SK-N-DZ (cell line): Measurements from ENCODE around the gene PDE6H.
A peak's percentile ranks its signal among the peaks of the same experiment; 100 is the strongest.

Source experiments
- DNase-seq: peaks from one replicate; pipeline ENCODE4 v3.0.0-alpha.2; 2015; ENCODE audit warnings: low spot score

Gene PDE6H

GRCh38 chr12:14974633-14975032 lies 1.8 kb downstream of the PDE6H start:
- DNase-seq = no peak

- DNase-seq = no peak
Measured at GRCh38 chr12:14975457-14975856, 2.6 kb downstream of the PDE6H start.

GRCh38 chr12:14976658-14977057 lies 3.8 kb downstream of the PDE6H start:
- DNase-seq = no peak

DNA sequence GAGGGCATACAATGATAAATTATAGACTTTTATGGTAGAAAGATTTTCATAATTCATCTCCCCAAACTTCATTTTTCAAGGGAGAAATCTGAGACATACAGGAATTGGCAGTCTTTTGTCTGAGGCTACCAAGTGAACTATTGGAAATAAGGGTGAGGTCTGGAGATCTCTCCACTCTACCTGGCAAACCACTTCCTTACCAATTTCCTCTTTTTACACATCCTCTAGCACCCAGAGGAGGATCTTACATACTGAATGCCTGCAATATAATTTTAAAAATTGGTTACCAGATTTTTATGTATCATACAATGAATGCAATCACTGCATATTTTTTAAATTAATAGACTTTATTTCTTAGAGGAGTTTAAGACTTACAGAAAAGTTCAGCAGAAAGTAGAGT lies 6.6 kb downstream of the PDE6H start:
- no peak for DNase-seq

DNA sequence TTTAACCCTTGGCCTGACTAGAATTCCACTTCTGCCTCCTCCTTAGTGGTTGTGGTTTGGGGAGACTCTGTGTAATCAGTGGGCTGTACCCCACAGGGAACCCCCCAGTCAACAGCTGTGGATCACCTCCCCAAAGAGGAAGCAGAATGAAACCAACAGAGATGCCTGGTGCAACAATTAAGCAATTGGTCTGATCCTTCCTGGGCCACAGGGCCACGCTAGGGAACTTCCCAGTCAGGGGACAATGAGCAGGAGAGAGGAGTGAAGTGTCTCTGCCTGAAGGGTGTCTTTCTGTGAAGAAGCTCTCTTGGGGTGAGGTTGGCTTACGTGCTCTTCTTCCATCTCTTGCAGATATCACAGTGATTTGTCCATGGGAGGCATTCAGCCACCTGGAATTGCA lies 8.2 kb downstream of the PDE6H start:
- no peak for DNase-seq

- DNase-seq = no peak
Measured at GRCh38 chr12:14982562-14982961, 9.7 kb downstream of the PDE6H start.

DNA sequence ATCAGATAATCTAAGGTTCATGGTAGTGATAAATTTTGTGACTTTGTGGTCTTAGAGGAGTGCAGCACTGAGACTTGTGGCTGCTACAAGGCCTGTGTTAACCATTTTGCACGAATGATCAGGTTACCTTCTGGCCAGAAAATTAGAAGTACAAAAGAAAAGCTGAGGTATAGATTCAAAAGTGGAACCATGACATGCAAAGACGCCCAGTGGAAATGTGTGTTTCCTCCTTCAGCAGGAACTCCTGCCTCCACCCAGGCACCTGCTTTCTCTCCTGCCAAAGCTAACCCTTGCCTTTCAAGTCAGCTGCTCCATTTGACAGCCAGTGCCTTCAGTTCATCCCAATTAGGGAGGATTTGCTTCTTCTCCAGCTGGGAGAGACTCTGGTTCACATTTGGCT lies 10.1 kb downstream of the PDE6H start:
- no peak for DNase-seq

DNA sequence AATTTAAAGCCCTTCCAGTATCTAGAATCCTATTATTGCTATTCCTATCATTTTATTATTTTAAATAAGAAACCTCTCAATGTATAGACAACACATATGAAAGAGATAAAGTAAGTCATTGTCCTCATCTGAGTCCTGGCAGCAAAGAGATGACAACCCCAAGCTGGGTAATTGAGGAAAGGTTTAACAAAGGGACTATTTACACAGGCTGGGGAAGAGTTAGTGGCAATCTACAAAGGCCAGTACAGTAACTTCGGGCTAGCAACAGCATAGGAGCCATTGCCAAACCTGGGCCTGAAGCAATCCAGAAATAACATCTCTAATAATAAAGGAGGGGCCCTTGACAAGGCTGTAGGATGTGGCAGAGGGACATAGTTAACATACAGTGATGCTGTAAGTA lies 11.2 kb downstream of the PDE6H start:
- DNase-seq = no peak

DNA sequence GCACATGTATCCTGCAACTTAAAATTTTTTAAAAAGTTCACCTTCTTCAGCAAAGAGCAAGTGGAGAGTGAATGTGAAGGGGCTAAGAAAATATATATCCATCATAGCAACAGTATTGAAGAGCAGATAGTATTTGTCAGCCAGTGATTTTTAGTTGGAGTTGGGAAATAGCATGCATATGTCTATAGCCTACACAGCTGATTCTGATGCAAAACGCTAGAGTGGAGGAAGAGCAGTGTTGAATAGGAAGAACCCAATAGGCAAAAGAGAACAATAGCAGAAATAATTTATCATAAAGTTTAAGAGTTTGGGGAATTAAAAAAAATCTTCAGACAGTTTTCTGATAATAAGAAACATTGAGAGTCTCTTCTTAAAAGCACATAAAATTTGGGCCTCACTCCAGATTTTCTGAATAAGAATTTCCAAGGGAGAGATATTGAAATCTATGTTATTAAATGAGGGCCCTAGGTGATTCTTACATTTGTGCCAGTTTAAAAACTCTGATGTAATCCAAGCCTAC lies 12.0 kb downstream of the PDE6H start:
- no peak for DNase-seq

GRCh38 chr12:14986449-14986848 lies 13.6 kb downstream of the PDE6H start:
- no peak for DNase-seq

GRCh38 chr12:14988035-14988434 lies 15.2 kb downstream of the PDE6H start:
- no peak for DNase-seq

- no peak for DNase-seq
Measured at GRCh38 chr12:14989790-14990189, 16.9 kb downstream of the PDE6H start.

DNA sequence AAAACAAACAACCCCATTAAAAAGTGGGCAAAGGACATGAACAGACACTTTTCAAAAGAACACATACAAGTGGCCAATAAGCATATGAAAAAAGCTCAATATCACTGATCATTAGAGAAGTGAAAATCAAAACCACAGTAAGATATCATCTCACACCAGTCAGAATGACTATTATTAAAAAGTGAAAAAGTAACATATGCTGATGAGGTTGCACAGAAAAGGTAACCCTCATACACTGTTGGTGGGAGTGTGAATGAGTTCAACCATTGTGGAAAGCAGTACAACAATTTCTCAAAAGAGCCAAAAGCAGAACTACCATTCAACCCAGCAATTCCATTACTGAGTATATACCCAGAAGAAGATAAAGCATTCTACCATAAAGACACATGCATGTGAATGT lies 18.2 kb downstream of the PDE6H start:
- no peak for DNase-seq

- no peak for DNase-seq
Measured at GRCh38 chr12:14992673-14993072, 19.8 kb downstream of the PDE6H start.

GRCh38 chr12:14993117-14993516 lies 20.3 kb downstream of the PDE6H start:
- DNase-seq = no peak

GRCh38 chr12:14993537-14994266 lies 20.9 kb downstream of the PDE6H start:
- DNase-seq = peak; percentile 34

DNA sequence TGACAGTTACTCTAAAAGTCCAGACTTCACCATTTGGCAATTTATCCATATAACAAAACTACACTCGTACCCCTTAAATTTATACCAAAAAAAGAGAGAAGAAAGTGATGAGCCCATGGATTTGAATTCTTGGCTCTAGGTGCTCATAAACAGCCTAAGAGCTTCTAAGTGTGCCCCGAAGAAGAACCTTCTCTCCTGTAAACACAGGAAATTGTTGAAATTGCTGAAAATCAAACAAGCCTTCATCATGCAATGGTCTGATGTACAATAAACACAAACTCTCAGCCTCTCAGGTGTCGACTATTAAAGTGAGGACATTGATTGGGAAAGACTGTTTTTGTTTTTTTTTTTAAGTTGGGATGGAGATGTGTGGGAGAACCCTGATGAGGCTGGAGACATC lies 21.8 kb downstream of the PDE6H start:
- no peak for DNase-seq

GRCh38 chr12:14995583-14996425 lies 23.0 kb downstream of the PDE6H start:
- DNase-seq = peak; percentile 75

GRCh38 chr12:14997998-14998397 lies 25.2 kb downstream of the PDE6H start:
- no peak for DNase-seq

GRCh38 chr12:14999021-14999694 lies 26.3 kb downstream of the PDE6H start:
- no peak for DNase-seq

DNA sequence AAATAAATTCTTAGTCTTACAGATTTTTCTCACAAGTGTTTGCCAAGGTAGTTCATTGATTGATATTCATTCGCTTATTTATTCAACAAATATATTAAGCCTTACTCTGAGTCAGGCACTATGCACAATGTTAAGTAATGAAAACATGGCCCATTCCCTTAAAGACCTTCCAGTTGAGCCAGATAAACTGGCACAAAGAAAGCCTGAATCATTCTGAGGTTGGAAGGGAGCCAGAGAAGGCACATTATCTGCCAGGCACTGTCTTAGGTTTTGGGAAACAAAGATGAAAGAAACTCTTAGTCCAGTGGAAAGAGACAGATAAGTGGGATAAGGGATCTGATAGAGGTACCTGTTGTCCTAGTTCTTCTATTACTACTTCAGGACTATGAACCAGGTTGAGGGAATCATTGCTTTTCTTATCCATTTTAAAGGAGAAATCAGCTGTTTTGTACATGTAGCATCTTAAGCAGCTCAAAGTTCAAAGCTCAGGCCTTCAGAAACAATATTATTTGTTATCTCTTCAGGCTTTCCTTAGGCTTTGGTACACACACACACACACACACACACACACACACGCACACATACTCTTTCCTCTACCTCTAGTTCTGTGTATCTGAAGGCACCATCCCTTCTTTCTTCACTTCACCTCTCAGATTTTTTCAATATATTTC lies 27.0 kb downstream of the PDE6H start:
- DNase-seq = no peak

GRCh38 chr12:15000575-15000974 lies 27.7 kb downstream of the PDE6H start:
- DNase-seq = no peak
